Activated B cell treated with CpG ODN at 0.5 μM for 24 hours (primary cell): ENCODE results near the gene FARP2. TPM values are rescaled to one million over a fixed set of nuclear protein-coding genes. Genes with fewer than 3 reads are reported as not detected.

ENCODE experiments used
- ATAC-seq: fragments of 200-7000 bp; cut with Tn5 transposase; one replicate; pipeline ENCODE4 v1.10.0; 2021; ENCODE audit warnings: low read depth, mild to moderate bottlenecking, moderate library complexity
- CTCF ChIA-PET: fragments of 350-600 bp; sonication (Branson Sonifier 250); formaldehyde crosslinking; loops from one replicate; lab custom pipeline; 2021; ENCODE audit warnings: antibody characterized with exemption; lab: Charles Lee
- POLR2A ChIA-PET: fragments of 350-600 bp; sonication (Branson Sonifier 250); formaldehyde crosslinking; loops from one replicate; lab custom pipeline; 2021; ENCODE audit warnings: antibody characterized with exemption; lab: Charles Lee
- DNase-seq: peaks from one replicate; pipeline ENCODE4 v3.0.0; 2022
- H3K27ac Mint-ChIP-seq: one replicate; pipeline ENCODE4 v1.8.0; 2020; ENCODE audit warnings: mixed read lengths
- H3K27me3 Mint-ChIP-seq: one replicate; pipeline ENCODE4 v1.8.0; 2021; ENCODE audit warnings: mixed read lengths
- H3K36me3 Mint-ChIP-seq: one replicate; pipeline ENCODE4 v1.8.0; 2021; ENCODE audit warnings: low read depth, mixed read lengths
- H3K4me1 Mint-ChIP-seq: one replicate; pipeline ENCODE4 v1.8.0; 2021; ENCODE audit warnings: mixed read lengths
- H3K4me3 Mint-ChIP-seq: one replicate; pipeline ENCODE4 v1.8.0; 2020; ENCODE audit warnings: mild to moderate bottlenecking, mixed read lengths
- H3K9me3 Mint-ChIP-seq: one replicate; pipeline ENCODE4 v1.8.0; 2020; ENCODE audit warnings: mixed read lengths
- intact Hi-C: fragments of 100-400 bp; cut with micrococcal nuclease; formaldehyde crosslinking; loops from one replicate; pipeline ENCODE4 v1.15.1; 2024
- total RNA-seq: library from RNA; stranded (reverse); gene quantifications from 2 replicates; pipeline ENCODE4 v1.2.3, GENCODE V29; 2022
- TF ChIP-seq, protein P1 (sequence below): fragments of 200-600 bp; IDR thresholded peaks from one replicate; pipeline ENCODE4 v1.8.0; 2022; ENCODE audit warnings: antibody characterized with exemption, mild to moderate bottlenecking

Gene FARP2
- total RNA-seq, 1 donor from 2014 or later = 91.2 TPM

- H3K4me3 Mint-ChIP-seq = no peak overlapping the region
- ATAC-seq = no peak
- peaks cover 19% of the 10 kb centered on the region for H3K4me1 Mint-ChIP-seq
- H3K27me3 Mint-ChIP-seq = no peaks in the 10 kb centered on the region
- peaks cover 79% of the 10 kb centered on the region for H3K36me3 Mint-ChIP-seq
- H3K9me3 Mint-ChIP-seq = no peaks in the 10 kb centered on the region
- no peak for DNase-seq
- TF ChIP-seq, protein P1, sequence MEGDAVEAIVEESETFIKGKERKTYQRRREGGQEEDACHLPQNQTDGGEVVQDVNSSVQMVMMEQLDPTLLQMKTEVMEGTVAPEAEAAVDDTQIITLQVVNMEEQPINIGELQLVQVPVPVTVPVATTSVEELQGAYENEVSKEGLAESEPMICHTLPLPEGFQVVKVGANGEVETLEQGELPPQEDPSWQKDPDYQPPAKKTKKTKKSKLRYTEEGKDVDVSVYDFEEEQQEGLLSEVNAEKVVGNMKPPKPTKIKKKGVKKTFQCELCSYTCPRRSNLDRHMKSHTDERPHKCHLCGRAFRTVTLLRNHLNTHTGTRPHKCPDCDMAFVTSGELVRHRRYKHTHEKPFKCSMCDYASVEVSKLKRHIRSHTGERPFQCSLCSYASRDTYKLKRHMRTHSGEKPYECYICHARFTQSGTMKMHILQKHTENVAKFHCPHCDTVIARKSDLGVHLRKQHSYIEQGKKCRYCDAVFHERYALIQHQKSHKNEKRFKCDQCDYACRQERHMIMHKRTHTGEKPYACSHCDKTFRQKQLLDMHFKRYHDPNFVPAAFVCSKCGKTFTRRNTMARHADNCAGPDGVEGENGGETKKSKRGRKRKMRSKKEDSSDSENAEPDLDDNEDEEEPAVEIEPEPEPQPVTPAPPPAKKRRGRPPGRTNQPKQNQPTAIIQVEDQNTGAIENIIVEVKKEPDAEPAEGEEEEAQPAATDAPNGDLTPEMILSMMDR = no peak
- ChIA-PET CTCF (no interaction called here), POLR2A (interaction anchor here (2.9 kb wide), 1 partner anchor 19 kb away, joined by 18 read pairs; the partner anchor contains the start of genes HDLBP and SEPTIN2)
- H3K27ac Mint-ChIP-seq = no peak overlapping the region
- intact Hi-C loops = loop anchor here (5.0 kb wide), 1 partner anchor 78 kb away; no protein-coding TSS in a partner anchor
Measured at GRCh38 chr2:241334813-241335212, 21.3 kb upstream of the FARP2 start.

- TF ChIP-seq, protein P1 = no peak
- Mint-ChIP-seq H3K27ac (no peak overlapping the region), H3K27me3 (no peaks in the 10 kb centered on the region), H3K4me1 (peaks cover 21% of the 10 kb centered on the region), H3K4me3 (no peak overlapping the region), H3K9me3 (no peaks in the 10 kb centered on the region), H3K36me3 (peaks cover 84% of the 10 kb centered on the region)
- no peak for ATAC-seq
- no peak for DNase-seq
- ChIA-PET POLR2A (no interaction called here), CTCF (no interaction called here)
- intact Hi-C loops = loop anchor here (5.0 kb wide), 1 partner anchor 83 kb away; no protein-coding TSS in a partner anchor
Measured at GRCh38 chr2:241339839-241340630, 16.1 kb upstream of the FARP2 start.

- peaks cover 85% of the 10 kb centered on the region for H3K36me3 Mint-ChIP-seq
Measured at GRCh38 chr2:241340631-241341163, 15.4 kb upstream of the FARP2 start.

DNA sequence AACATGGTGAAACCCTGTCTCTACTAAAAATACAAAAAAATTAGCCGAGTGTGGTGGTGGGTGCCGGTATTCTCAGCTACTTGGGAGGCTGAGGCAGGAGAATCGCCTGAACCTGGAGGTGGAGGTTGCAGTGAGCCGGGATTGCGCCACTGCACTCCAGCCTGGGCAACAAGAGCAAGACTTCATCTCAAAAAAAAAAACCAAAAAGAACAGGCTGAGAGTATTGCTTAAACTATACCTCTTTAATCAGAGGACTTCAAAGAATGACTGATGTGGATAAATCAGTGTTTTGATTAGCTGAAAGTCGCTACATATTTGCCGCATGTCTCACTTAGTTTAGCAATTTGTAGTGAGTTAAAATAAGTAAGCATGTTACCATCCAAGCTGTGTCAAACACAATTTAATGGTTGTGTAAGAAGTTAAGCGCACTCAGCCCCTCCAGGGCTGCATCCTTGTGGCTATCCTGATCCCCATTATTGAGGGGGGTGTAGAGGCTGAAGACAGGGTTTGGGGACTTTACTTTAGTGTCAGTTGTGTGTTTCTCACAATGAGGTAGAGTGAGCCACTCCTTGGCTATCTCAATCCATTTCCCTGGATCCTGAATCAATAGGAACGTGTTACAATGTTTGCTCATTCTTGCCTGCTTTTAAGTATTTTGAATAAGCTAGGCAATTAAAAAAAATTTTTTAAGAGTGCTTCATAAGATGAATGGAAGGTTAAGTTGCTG lies 11.0 kb upstream of the FARP2 start:
- Mint-ChIP-seq H3K36me3 (peaks cover 86% of the 10 kb centered on the region), H3K27me3 (no peaks in the 10 kb centered on the region), H3K4me1 (peaks cover 2% of the 10 kb centered on the region), H3K27ac (no peak overlapping the region), H3K9me3 (no peaks in the 10 kb centered on the region), H3K4me3 (no peak overlapping the region)
- ChIA-PET CTCF (no interaction called here), POLR2A (interaction anchor here (0.7 kb wide), 1 partner anchor 53 kb away, joined by 5 read pairs; no protein-coding TSS in a partner anchor)
- intact Hi-C loops = no loop called here
- no peak for DNase-seq
- TF ChIP-seq, protein P1 = no peak
- no peak for ATAC-seq

More at GRCh38 chr2:241340631-241341163, 15.4 kb upstream of the FARP2 start:
- Mint-ChIP-seq H3K9me3 (no peaks in the 10 kb centered on the region), H3K4me3 (no peak overlapping the region), H3K27ac (no peak overlapping the region), H3K27me3 (no peaks in the 10 kb centered on the region), H3K4me1 (peaks cover 19% of the 10 kb centered on the region)
- no peak for DNase-seq
- TF ChIP-seq, protein P1 = no peak
- ChIA-PET POLR2A (no interaction called here), CTCF (no interaction called here)
- no peak for ATAC-seq
- intact Hi-C loops = no loop called here

- CTCF ChIA-PET = no interaction called here
- POLR2A ChIA-PET = no interaction called here
- no peak overlapping the region for H3K4me3 Mint-ChIP-seq
- H3K9me3 Mint-ChIP-seq = no peaks in the 10 kb centered on the region
- ATAC-seq (no peak), DNase-seq (no peak)
- no peak overlapping the region for H3K27ac Mint-ChIP-seq
- H3K36me3 Mint-ChIP-seq = peaks cover 84% of the 10 kb centered on the region
- intact Hi-C loops = no loop called here
- peaks cover 2% of the 10 kb centered on the region for H3K4me1 Mint-ChIP-seq
- TF ChIP-seq, protein P1 = no peak
- H3K27me3 Mint-ChIP-seq = no peaks in the 10 kb centered on the region
Measured at GRCh38 chr2:241349941-241350340, 6.1 kb upstream of the FARP2 start.
